Raji (cell line): Measurements from ENCODE around the gene CCL26.

ENCODE experiments used
- POLR2A ChIP-seq: IDR thresholded peaks from 2 replicates; pipeline ENCODE4 v1.6.1; 2011; ENCODE audit warnings: low read depth, low read length, control low read depth; ENCODE audit not compliant: insufficient read depth

The CCL26 gene

DNA sequence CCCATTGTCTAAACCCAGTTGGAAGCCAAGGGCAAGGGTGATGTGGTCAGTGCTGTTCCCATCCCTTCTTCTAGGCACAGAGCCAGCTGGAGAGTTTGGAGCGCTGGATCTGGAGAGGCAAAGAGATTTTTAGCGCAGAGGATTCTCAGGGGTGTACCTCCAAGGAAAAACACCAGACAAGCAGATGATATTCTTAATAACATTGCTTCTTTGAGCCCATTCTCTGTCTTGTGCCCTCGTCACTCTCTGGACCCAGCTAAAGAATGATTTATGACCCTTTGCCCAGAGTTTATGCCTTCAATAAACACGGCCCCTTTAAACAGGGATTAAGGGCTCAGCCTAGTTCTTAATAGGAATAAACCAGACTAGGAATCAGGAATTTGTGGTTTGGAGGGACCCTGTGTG, 28.6 kb downstream of the CCL26 start:
- no peak for TF ChIP-seq POLR2A

GRCh38 chr7:75740846-75741497, 31.0 kb downstream of the CCL26 start:
- TF ChIP-seq POLR2A: 0 out of 2 replicates have a peak, but pooled peaks have one; percentile 23

GRCh38 chr7:75739796-75740672, 32.0 kb downstream of the CCL26 start:
- no peak for TF ChIP-seq POLR2A

GRCh38 chr7:75738975-75739795, 32.8 kb downstream of the CCL26 start:
- TF ChIP-seq POLR2A: peak; percentile 39

DNA sequence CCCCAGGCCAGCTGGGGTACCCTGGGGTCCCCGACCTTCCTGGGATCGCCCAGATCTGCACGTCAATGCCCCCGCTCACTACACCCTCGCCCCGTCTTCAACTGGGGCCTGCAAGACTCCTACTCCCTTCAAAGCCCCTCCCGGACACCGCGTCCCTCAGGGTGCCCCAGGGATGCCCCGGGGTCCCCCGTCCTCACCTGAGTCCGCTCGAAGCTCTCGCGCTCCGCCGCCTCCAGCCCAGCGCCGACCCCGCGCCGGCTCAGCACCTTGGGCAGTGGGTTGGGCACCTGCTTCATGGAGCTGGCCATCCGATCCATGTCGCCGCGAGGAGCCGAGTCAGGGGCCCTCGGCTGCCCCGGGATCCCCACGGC, 33.4 kb downstream of the CCL26 start, which contains the start of gene HIP1:
Gene HIP1 (minus strand): TSS at position 338 of the 371 bp plus-strand sequence. CDS start 21 bp downstream, at position 317.
- TF ChIP-seq POLR2A: peak; percentile 49

GRCh38 chr7:75737856-75738603, 34.0 kb downstream of the CCL26 start:
- no peak for TF ChIP-seq POLR2A

DNA sequence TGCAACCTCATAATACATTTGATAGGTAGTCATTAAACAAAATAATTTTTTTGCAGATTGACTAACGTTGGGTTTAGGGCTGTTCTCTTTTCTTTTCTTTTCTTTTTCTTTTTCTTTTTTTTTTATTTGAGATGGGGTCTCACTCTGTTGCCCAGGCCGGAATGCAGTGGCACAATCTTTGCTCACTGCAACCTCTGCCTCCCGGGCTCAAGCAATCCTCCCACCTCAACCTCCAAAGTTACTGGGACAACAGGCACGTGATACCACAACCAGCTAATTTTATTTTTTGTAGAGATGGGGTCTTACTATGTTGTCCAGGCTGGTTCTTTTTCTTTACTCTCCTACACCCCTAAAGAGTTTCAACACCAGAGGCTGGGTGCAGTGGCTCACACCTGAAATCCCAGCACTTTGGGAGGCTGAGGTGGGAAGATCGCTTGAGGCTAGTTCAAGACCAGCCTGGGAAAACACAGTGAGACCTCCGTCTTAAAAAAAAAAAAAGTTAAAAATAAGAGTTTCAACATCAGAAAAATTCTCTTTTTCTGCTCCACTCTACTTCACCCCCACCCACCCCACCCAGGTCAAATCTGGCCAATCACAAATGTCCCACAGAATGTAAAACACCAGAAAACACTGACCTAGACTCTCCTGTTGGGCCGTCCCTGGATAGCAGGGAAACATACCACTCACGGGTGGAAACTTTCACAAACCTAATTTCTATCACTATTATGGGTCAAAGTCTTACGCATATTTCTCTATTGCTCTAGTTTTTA, 36.2 kb downstream of the CCL26 start:
- TF ChIP-seq POLR2A: no peak

DNA sequence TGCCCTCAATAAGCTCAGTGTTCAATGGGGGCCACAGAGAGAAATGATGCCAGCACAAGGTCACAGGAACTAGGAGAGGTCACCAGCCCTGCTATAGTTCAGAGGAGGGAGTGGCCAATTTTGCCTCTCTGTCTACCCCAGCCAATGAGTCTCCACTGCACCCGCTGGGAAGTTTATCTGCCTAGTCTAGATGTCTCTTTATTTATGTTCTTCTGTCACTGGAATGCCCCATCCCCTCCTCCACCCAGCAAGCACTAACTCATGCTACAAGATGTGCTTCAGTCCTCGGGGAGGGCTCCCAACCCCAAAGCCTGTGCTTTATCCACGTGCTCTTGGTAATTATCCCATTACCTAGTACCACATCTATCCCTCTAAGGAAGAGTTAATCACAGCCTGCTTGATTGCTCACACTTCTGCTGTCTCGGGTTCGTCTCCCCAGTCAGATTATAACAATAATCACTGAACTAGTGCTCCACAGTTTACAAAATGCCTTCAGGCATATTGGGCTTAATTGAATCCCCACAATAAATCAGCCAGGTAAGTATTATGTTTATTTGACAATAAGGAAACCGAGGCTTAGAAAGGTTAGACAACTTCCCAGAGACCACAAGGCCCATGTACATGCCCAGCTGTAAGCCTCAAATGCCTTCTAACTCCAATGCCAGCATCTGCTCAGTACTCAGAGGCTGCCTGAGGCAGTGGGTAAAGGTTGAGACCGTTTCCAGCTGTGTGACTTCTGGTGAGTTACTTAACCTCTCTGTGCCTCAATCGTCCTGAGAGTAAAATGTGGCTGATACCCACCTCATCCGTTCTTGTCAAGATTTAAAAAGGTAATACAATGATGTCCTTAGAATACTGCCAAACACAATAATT, 37.2 kb downstream of the CCL26 start:
- no peak for TF ChIP-seq POLR2A

DNA sequence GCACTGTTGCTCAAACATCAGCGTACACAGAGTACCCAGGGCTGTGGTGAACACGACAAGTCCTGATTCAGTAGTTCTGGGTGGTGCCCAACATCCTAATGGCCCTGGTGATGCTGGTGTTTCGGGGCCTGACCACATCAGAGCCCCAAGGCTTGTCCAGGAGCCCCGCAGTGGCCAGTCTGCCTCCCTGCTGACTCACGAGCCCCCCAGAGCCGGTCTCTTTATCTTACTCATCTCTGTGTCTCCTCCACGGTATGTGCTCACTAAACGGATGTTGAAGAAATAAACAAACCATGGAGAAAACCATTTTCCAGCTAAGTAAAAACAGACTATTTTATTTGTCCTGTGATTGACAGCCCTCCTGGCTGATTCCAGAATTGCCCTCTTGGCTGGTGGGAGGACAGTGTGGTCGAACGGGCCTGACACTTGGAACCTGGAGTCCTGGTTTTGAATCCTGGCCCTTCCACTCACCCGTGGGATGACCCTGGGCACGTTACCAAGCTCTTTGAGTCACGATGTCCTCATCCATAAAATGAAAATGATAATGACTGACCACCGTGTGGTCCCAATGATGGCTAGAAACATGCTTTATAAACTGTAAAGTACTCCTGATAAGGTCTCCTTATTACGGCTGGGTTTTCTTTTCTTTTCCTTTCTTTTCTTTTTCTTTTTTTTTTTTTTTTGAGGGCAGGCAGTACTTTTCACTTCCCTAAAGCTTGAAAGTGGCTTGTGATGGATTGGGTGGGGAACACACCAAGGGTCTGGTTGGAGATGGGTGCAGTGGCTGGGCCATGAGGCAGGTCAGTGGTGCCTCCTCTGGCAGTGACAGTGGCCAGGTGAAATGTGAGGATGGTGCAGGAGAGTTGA, 39.0 kb downstream of the CCL26 start:
- no peak for TF ChIP-seq POLR2A

DNA sequence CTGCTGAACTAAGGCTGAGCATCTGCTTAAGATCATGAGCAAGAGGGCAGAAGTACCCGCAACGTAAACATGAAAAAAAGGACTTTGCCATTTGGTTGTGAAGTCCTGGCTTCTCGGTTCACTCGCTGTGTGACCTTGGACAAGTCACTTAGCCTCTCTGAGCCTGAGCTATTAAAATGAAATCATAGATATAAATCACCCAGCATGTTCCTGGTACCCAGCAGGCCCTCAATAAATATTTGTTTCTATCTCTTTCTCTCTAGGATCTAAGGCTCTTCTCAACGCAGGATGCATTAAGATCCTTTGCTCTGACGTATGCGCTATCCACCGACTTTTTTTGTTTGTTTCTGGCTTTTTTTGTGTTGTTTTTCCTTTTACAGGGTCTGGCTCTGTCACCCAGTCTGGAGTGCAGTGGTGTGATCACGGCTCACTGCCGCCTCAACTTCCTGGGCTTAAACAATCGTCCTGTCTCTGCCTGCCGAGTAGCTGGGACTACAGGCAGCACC, 39.9 kb downstream of the CCL26 start:
- TF ChIP-seq POLR2A: no peak

DNA sequence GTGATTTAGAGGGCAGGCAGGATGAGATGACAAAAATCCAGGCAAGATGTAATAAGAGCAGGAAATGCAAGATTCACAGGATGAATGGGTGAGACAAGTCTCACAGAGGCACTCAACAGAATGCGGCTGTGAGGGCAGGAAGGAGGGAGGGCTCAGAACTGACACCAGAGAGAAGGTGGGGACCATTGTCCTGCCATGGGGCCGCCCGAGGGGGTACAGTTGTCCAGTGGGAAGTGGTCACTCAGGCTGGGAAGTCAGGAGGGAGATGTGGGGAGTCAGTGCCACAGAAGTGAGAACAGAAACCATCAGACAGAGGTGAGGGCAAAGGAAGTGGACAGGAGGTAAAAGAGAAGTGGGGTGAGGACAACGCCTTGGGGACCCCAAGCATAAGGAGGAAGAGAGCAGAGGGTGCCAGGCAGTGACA, 42.1 kb downstream of the CCL26 start:
- TF ChIP-seq POLR2A: no peak

DNA sequence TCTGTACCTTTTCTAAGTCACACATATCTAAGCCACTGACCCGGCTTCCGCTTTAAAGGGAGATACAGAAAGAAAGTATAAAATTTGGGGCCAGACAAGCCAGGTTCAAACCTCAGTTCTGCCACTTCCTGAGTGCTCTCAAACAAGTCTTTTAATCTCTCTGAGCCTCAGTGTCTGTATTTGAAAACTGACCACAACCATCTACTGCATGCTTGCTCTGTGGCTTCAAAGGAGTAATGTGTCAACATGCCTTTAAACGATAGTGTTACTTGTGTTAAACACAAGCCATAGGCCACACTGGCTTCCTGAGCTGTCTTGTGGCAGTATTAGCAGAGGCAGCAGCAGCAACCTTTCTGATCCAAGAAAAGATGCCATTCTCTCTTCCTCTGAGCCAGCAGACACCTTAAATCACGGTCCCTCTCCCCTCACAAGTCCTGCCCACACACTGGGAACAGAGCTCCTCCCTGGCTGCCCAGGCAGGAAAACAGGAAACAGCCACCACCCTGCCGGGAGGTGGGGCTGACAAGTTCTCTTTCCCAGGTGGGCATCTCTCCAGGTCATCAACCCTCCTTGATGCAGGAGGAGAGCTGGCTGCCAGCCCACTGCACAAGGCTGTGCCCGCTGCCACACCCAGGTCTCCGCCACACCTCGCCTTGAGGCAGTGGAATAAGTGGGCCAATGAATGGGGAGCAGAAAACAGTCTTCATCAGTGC, 44.0 kb downstream of the CCL26 start:
- no peak for TF ChIP-seq POLR2A

GRCh38 chr7:75725306-75725705, 46.7 kb downstream of the CCL26 start:
- no peak for TF ChIP-seq POLR2A
